ENCODE measurements around the gene FTCDNL1. TPM values are rescaled to one million over a fixed set of nuclear protein-coding genes. Genes with fewer than 3 reads are reported as not detected.

The FTCDNL1 gene
- total RNA-seq, 4 donors from 2014 or later: 6.2 to 20.9 (median 13.4) TPM

- Histone ChIP-seq H3K4me1 (no peaks in the 10 kb centered on the region), H3K9me3 (no peaks in the 10 kb centered on the region), H3K36me3 (no peaks in the 10 kb centered on the region), H3K4me3 (replicated peaks in 1 of 3) (no peak overlapping the region), H3K27me3 (no peaks in the 10 kb centered on the region), H3K27ac (no peak overlapping the region)
- WGBS, 2 donors: 88 to 92% methylated on average over 2 of the region's 2 CpGs
- no peak for TF ChIP-seq CTCF (IDR thresholded peaks at IDR 0.05)
- TF ChIP-seq POLR2A (IDR thresholded peaks at IDR 0.05): no peak
- intact Hi-C loops (cut with DNase I): no loop called here
- no peak for DNase-seq
Measured at GRCh38 chr2:199742884-199743283, 108.1 kb downstream of the FTCDNL1 start.

- H3K4me3 ChIP-seq (replicated peaks in 1 of 3): no peak overlapping the region
- H3K27ac ChIP-seq: no peak overlapping the region
- TF ChIP-seq CTCF (IDR thresholded peaks at IDR 0.05) (no peak), POLR2A (IDR thresholded peaks at IDR 0.05) (no peak)
- no peaks in the 10 kb centered on the region for H3K27me3 ChIP-seq
- intact Hi-C loops (cut with DNase I): no loop called here
- DNase-seq: no peak
- no peaks in the 10 kb centered on the region for H3K9me3 ChIP-seq
- 23 to 24% methylated on average over 5 of the region's 5 CpGs for WGBS, 2 donors
- H3K36me3 ChIP-seq: no peaks in the 10 kb centered on the region
- H3K4me1 ChIP-seq: no peaks in the 10 kb centered on the region
Measured at GRCh38 chr2:199740111-199740428, 110.9 kb downstream of the FTCDNL1 start.

DNA sequence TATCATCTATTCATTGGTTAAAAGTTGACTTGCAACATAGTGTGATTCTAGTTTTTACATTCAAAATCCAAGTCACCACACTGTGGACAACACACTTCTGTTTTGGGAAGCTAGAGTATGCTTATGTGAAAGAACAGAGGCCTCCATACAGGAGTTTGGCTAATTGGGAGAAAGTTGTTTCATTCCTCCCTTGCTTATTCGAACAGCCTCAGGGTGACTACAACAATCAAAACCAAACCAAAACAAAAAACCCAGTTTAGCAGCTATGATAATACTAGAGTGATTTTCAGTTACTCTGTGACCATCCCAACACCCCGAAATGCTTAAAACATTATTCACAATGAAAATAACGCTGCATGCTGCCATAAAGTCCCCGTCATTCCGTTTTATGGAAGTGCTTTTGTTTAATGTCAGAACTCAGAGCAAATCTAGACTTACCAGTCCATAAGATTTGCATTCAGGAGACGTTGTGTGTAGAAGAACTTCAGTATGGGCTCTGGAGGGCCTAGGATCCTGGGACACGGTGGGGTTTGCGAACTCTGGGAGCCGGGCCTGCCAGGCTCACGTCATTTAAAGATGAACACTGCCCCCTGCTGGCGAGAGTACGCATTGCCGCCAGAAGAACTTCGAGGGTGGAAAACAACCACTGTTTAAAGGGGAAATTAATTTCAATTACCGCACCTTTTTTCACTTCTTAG is 111.4 kb downstream of the FTCDNL1 start:
- TF ChIP-seq POLR2A (IDR thresholded peaks at IDR 0.05): no peak
- TF ChIP-seq CTCF (IDR thresholded peaks at IDR 0.05): peak; percentile 64 to 98 (median 83)
- no peaks in the 10 kb centered on the region for H3K36me3 ChIP-seq
- intact Hi-C loops (cut with DNase I): no loop called here
- H3K4me3 ChIP-seq (replicated peaks in 1 of 3): no peak overlapping the region
- H3K27me3 ChIP-seq: no peaks in the 10 kb centered on the region
- DNase-seq: peak; percentile 60 to 74
- WGBS, 2 donors: 33 to 34% methylated on average over 15 of the region's 15 CpGs
- H3K9me3 ChIP-seq: no peaks in the 10 kb centered on the region
- no peak overlapping the region for H3K27ac ChIP-seq
- no peaks in the 10 kb centered on the region for H3K4me1 ChIP-seq

GRCh38 chr2:199738727-199739412 is 112.1 kb downstream of the FTCDNL1 start:
- Histone ChIP-seq H3K4me3 (replicated peaks in 1 of 3) (no peak overlapping the region), H3K36me3 (no peaks in the 10 kb centered on the region), H3K27me3 (no peaks in the 10 kb centered on the region), H3K4me1 (no peaks in the 10 kb centered on the region), H3K27ac (no peak overlapping the region), H3K9me3 (no peaks in the 10 kb centered on the region)
- 75% methylated on average over 7 of the region's 7 CpGs for WGBS, 2 donors
- intact Hi-C loops (cut with DNase I): no loop called here
- TF ChIP-seq POLR2A (IDR thresholded peaks at IDR 0.05) (no peak), CTCF (IDR thresholded peaks at IDR 0.05) (no peak)
- no peak for DNase-seq

DNA sequence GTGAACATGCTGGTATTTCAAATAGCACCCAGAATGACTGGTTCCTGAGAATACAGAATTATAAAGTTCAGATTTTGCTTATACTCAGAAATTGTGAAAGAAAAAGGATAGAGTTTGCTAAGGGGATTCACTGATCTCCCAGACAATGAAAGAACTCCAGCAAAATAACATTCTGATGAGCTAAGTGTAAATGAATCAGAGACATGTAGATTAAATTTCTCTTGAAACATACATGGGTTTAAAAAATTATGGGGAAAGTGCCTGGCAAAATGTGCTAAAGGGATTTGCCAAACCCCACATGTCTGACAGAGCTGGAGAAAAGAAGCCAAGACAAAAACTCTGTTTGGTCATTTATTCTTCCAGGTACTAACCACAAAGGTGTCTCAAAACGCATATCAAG is 116.3 kb downstream of the FTCDNL1 start:
- TF ChIP-seq CTCF (IDR thresholded peaks at IDR 0.05): no peak
- TF ChIP-seq POLR2A (IDR thresholded peaks at IDR 0.05): no peak
- no peaks in the 10 kb centered on the region for H3K4me1 ChIP-seq
- WGBS, 2 donors: 64 to 73% methylated on average over 1 of the region's 1 CpG
- no peaks in the 10 kb centered on the region for H3K9me3 ChIP-seq
- no peak overlapping the region for H3K27ac ChIP-seq
- intact Hi-C loops (cut with DNase I): no loop called here
- DNase-seq: no peak
- no peak overlapping the region for H3K4me3 ChIP-seq (replicated peaks in 1 of 3)
- H3K27me3 ChIP-seq: no peaks in the 10 kb centered on the region
- no peaks in the 10 kb centered on the region for H3K36me3 ChIP-seq

Measured in thyroid gland (tissue), 4 donors.